Mesenchymal stem cell (in vitro differentiated cells and primary cell): ENCODE data around the gene UBE2D2.
"Not testable (repeated sequence)": the region's sequence is repeated elsewhere in the genome, so short reads cannot be mapped to it uniquely, and the experiment has no call there.

Source experiments
- DNase-seq: peaks from one replicate; pipeline ENCODE4 v3.0.0-alpha.2; 2013
- H2AFZ ChIP-seq: one replicate; pipeline ENCODE4 v1.6.1; 2013; ENCODE audit warnings: low read depth, mild to moderate bottlenecking, control low read depth, inconsistent platforms, low read length, moderate library complexity
- H2AK5ac ChIP-seq: 2 replicates; pipeline ENCODE4 v1.6.1; 2013; ENCODE audit warnings: low read length, moderate library complexity, mild to moderate bottlenecking, inconsistent platforms; ENCODE audit not compliant: severe bottlenecking
- H2BK120ac ChIP-seq: one replicate; pipeline ENCODE4 v1.6.1; 2013; ENCODE audit warnings: low read depth, mild to moderate bottlenecking, inconsistent platforms, low read length, moderate library complexity
- H2BK12ac ChIP-seq, 2 experiments: one replicate each; pipeline ENCODE4 v1.6.1; 2013; ENCODE audit warnings: inconsistent platforms in 2 of 2, low read length in 2 of 2, mild to moderate bottlenecking in 2 of 2, moderate library complexity in 2 of 2, control low read depth in 1 of 2
- H2BK15ac ChIP-seq: one replicate; pipeline ENCODE4 v1.6.1; 2013; ENCODE audit warnings: mild to moderate bottlenecking, low read depth, inconsistent platforms; ENCODE audit not compliant: poor library complexity, severe bottlenecking
- H2BK5ac ChIP-seq: 2 replicates; pipeline ENCODE4 v1.6.1; 2013; ENCODE audit warnings: low read depth, mild to moderate bottlenecking, low read length, control low read depth, inconsistent platforms; ENCODE audit not compliant: poor library complexity, severe bottlenecking
- H3K14ac ChIP-seq, 2 experiments: one replicate each; pipeline ENCODE4 v1.6.1; 2013; ENCODE audit warnings: inconsistent platforms in 2 of 2, low read length in 2 of 2, control low read depth in 1 of 2, mild to moderate bottlenecking in 1 of 2, moderate library complexity in 1 of 2
- H3K18ac ChIP-seq, 2 experiments: one replicate each; pipeline ENCODE4 v1.6.1; 2013; ENCODE audit warnings: inconsistent platforms in 2 of 2, low read length in 2 of 2, control low read depth in 1 of 2, low read depth in 1 of 2, mild to moderate bottlenecking in 1 of 2
- H3K23ac ChIP-seq, 2 experiments: one replicate each; pipeline ENCODE4 v1.6.1; 2013; ENCODE audit warnings: inconsistent platforms in 2 of 2, low read length in 2 of 2, mild to moderate bottlenecking in 2 of 2, moderate library complexity in 2 of 2, control low read depth in 1 of 2
- H3K27ac ChIP-seq: 2 replicates; pipeline ENCODE4 v1.5.1; 2013; ENCODE audit warnings: mild to moderate bottlenecking, moderate library complexity, low read length, control low read depth, inconsistent platforms; ENCODE audit not compliant: poor library complexity, severe bottlenecking
- H3K27me3 ChIP-seq, 2 experiments: 2 replicates each; pipeline versions ENCODE4 v1.6.1 to v1.7.0; 2013; ENCODE audit warnings: low read length in 2 of 2, mild to moderate bottlenecking in 2 of 2, moderate library complexity in 2 of 2, control low read depth in 1 of 2, inconsistent platforms in 1 of 2; ENCODE audit not compliant: control insufficient read depth in 1 of 2, insufficient read depth in 1 of 2
- H3K36me3 ChIP-seq, 2 experiments: 2 replicates each; pipeline versions ENCODE4 v1.6.1 to v1.7.0; 2013; ENCODE audit warnings: low read length in 2 of 2, control low read depth in 1 of 2, inconsistent platforms in 1 of 2, low read depth in 1 of 2, mild to moderate bottlenecking in 1 of 2; ENCODE audit not compliant: insufficient read depth in 2 of 2, control insufficient read depth in 1 of 2
- H3K4ac ChIP-seq, 2 experiments: one replicate each; pipeline ENCODE4 v1.6.1; 2013; ENCODE audit warnings: inconsistent platforms in 2 of 2, low read length in 2 of 2, mild to moderate bottlenecking in 2 of 2, moderate library complexity in 2 of 2, control low read depth in 1 of 2, low read depth in 1 of 2
- H3K4me1 ChIP-seq: 2 replicates; pipeline ENCODE4 v1.6.1; 2013; ENCODE audit warnings: low read depth, low read length, control low read depth; ENCODE audit not compliant: control insufficient read depth, insufficient read depth
- H3K4me2 ChIP-seq: 2 replicates; pipeline ENCODE4 v1.6.1; 2013; ENCODE audit warnings: low read length, mild to moderate bottlenecking, inconsistent platforms; ENCODE audit not compliant: poor library complexity, severe bottlenecking
- H3K4me3 ChIP-seq, 2 experiments: 2 replicates each; pipeline versions ENCODE4 v1.5.1 to v1.7.0; 2013; ENCODE audit warnings: low read length in 2 of 2, mild to moderate bottlenecking in 2 of 2, control low read depth in 1 of 2, low read depth in 1 of 2; ENCODE audit not compliant: insufficient read depth in 1 of 2
- H3K79me1 ChIP-seq: replicated peaks from 2 replicates; pipeline ENCODE4 v1.6.1; 2013; ENCODE audit warnings: mild to moderate bottlenecking, control low read depth, low read length, inconsistent platforms; ENCODE audit not compliant: poor library complexity, severe bottlenecking
- H3K9ac ChIP-seq: 2 replicates; pipeline ENCODE4 v1.7.0; 2013; ENCODE audit warnings: mild to moderate bottlenecking, low read length, moderate library complexity
- H3K9me3 ChIP-seq: 2 replicates; pipeline ENCODE4 v1.7.0; 2013; ENCODE audit warnings: mild to moderate bottlenecking, low read length; ENCODE audit not compliant: control insufficient read depth
- H4K8ac ChIP-seq: one replicate; pipeline ENCODE4 v1.6.1; 2013; ENCODE audit warnings: inconsistent platforms, mild to moderate bottlenecking, low read length, moderate library complexity
- H4K91ac ChIP-seq: one replicate; pipeline ENCODE4 v1.6.1; 2013; ENCODE audit warnings: mild to moderate bottlenecking, low read length, inconsistent platforms
- WGBS: methylation state at CpG from one replicate; pipeline ENCODE4 v1.1.7; 2013; ENCODE audit warnings: mixed read lengths; 5-methylcytosine and 5-hydroxymethylcytosine counted together

UBE2D2 gene

GRCh38 chr5:139598601-139598965 lies 37.4 kb downstream of the UBE2D2 start:
- not testable (repeated sequence) for H3K14ac ChIP-seq, H3K4me3 ChIP-seq, H3K27ac ChIP-seq, H3K4me1 ChIP-seq, H3K4ac ChIP-seq, H2BK5ac ChIP-seq, DNase-seq, H3K9me3 ChIP-seq, H2BK120ac ChIP-seq, H4K91ac ChIP-seq, H2BK15ac ChIP-seq, H3K23ac ChIP-seq, H3K9ac ChIP-seq, H3K18ac ChIP-seq, H4K8ac ChIP-seq, H3K4me2 ChIP-seq, H3K79me1 ChIP-seq, H2AK5ac ChIP-seq, H2AFZ ChIP-seq, H3K27me3 ChIP-seq, H2BK12ac ChIP-seq
- 95% methylated on average over 4 of the region's 5 CpGs for WGBS
- peaks cover 29 to 30% of the 10 kb centered on the region in 2 experiments for H3K36me3 ChIP-seq

DNA sequence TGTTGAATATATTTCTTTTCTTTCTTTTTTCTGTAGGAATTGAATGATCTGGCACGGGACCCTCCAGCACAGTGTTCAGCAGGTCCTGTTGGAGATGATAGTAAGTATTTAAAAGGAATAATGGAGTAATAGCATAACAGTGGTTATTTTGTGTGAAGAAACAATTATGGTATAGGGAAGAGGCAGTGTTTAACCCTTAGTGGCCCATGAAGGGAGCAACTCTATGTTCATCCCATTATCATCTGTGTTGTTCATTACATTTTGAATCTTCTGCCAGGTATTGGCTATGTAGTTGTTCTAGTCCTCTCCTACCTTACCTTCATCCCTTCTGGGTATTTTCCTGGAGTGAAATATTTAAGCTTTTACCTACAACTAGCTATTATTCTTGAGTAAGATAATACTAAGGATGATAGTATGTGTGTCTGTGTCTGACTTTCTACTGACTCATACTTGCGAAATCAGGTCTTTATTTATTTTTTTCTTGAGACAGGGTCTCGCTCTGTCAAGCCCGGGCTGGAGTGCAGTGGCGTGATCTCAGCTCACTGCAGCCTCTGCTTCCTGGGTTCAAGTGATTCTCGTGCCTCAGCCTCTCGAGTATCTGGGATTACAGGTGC lies 39.3 kb downstream of the UBE2D2 start:
- H3K36me3 ChIP-seq = peaks cover 39 to 46% of the 10 kb centered on the region in 2 experiments
- no peaks in the 10 kb centered on the region for H3K9me3 ChIP-seq
- no peak overlapping the region for H4K91ac ChIP-seq
- H3K4me3 ChIP-seq = no peak overlapping the region
- no peak overlapping the region for H4K8ac ChIP-seq
- no peak overlapping the region for H2AFZ ChIP-seq
- no peaks in the 10 kb centered on the region for H3K27me3 ChIP-seq
- WGBS = 40% methylated on average over 7 of the region's 7 CpGs
- no peak overlapping the region for H2BK12ac ChIP-seq
- peak overlapping the region; percentile 51 for H3K27ac ChIP-seq
- no peak overlapping the region for H3K18ac ChIP-seq
- H3K79me1 ChIP-seq = peaks cover 8% of the 10 kb centered on the region
- peaks cover 3% of the 10 kb centered on the region for H3K4me1 ChIP-seq
- no peak overlapping the region for H2BK15ac ChIP-seq
- H2BK5ac ChIP-seq = no peak overlapping the region
- H2BK120ac ChIP-seq = no peak overlapping the region
- no peak overlapping the region for H2AK5ac ChIP-seq
- no peak overlapping the region for H3K4me2 ChIP-seq
- H3K4ac ChIP-seq = no peak overlapping the region
- no peak overlapping the region for H3K23ac ChIP-seq
- H3K9ac ChIP-seq = no peak overlapping the region
- H3K14ac ChIP-seq = no peak overlapping the region
- DNase-seq = peak; percentile 86

DNA sequence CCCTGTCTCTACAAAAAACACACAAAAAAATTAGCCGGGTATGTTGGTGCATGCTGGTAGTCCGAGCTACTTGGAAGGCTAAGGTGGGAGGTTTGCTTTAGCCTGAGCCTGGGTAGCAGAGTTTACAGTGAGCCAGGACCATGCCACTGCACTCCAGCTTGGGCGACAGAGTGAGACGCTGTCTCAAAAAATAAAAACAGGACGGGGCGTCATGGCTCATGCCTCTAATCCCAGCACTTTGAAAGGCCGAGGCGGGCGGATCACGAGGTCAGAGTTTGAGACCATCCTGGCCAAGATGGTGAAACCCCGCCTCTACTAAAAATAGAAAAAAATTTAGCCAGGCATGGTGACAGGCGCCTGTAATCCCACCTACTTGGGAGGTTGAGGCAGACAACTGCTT lies 40.3 kb downstream of the UBE2D2 start:
- H3K4me2 ChIP-seq = no peak overlapping the region
- no peak overlapping the region for H3K27ac ChIP-seq
- no peak overlapping the region for H3K4ac ChIP-seq
- H2AFZ ChIP-seq = no peak overlapping the region
- H2BK120ac ChIP-seq = no peak overlapping the region
- H3K14ac ChIP-seq = no peak overlapping the region
- DNase-seq = no peak
- WGBS = 95% methylated on average over 12 of the region's 12 CpGs
- no peak overlapping the region for H2BK12ac ChIP-seq
- peaks cover 11% of the 10 kb centered on the region for H3K79me1 ChIP-seq
- no peak overlapping the region for H3K4me3 ChIP-seq
- H2BK5ac ChIP-seq = no peak overlapping the region
- no peaks in the 10 kb centered on the region for H3K9me3 ChIP-seq
- peaks cover 3% of the 10 kb centered on the region for H3K4me1 ChIP-seq
- H3K36me3 ChIP-seq = peaks cover 46 to 54% of the 10 kb centered on the region in 2 experiments
- H4K8ac ChIP-seq = no peak overlapping the region
- no peak overlapping the region for H4K91ac ChIP-seq
- no peak overlapping the region for H2BK15ac ChIP-seq
- H2AK5ac ChIP-seq = no peak overlapping the region
- H3K23ac ChIP-seq = no peak overlapping the region
- H3K18ac ChIP-seq = no peak overlapping the region
- no peaks in the 10 kb centered on the region for H3K27me3 ChIP-seq
- H3K9ac ChIP-seq = no peak overlapping the region

- H3K4ac ChIP-seq, H2BK12ac ChIP-seq, H3K9me3 ChIP-seq, H4K91ac ChIP-seq, H3K4me2 ChIP-seq, H2BK15ac ChIP-seq, H3K27me3 ChIP-seq, H2BK5ac ChIP-seq, H2AK5ac ChIP-seq, H3K18ac ChIP-seq, H3K23ac ChIP-seq, H3K4me3 ChIP-seq, H3K14ac ChIP-seq, DNase-seq, H3K4me1 ChIP-seq, H2AFZ ChIP-seq, H3K27ac ChIP-seq, H2BK120ac ChIP-seq, H4K8ac ChIP-seq, H3K9ac ChIP-seq: not testable (repeated sequence)
- peaks cover 45 to 57% of the 10 kb centered on the region in 2 experiments for H3K36me3 ChIP-seq
- peaks cover 11% of the 10 kb centered on the region for H3K79me1 ChIP-seq
- WGBS = 97% methylated on average over 9 of the region's 9 CpGs
These were observed 40.8 kb downstream of the UBE2D2 start for GRCh38 chr5:139601948-139602347.
